ENCODE data around the gene S100P.
A peak's percentile ranks its signal among the peaks of the same experiment; 100 is the strongest.

DNA sequence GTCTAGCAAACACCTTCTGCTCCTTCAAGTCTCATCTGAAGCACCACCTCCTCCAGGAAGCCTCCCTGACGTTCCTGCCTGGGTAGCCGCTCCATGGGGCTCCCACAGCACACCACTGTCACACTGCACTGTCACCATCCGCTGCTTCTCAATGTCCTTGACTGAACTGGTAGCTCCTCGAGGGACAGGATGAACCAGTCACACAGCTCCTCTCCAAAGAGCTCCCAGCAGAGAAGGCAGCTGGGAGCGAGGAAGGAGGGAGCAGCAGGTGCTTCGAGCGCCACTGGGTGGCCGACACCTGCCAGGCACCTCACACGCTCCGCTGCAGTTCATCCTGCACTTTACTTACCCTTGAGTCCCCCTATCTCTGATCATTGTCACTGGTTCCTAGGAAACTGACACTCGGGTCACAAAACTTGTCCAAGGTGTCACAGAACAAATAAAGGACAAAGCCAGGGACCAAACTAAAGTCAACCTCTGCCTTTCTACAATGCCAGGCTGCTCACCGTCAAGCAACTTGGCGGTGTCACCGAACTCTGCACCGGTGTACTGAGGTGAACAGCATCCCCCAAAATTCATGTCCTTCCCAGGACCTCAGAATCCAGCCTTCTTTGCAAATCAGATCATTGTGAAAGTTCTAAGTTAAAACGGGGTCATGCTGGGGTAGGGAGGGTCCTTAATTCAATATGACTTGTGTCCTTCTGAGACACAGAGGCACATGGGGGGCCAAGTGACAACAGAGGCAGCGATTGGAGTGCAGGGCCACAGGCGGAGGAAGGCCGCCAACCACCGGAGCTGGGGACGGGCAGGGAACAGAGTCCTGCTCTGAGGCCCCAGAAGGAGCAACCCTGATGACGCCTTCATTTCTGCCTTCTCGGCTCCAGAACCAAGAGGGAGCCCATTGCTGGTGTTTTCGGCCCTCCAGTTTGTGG is 5.5 kb upstream of the S100P start:
- no peak for TF ChIP-seq EZH2phosphoT487 (IDR thresholded peaks at IDR 0.05; ENCODE audit: borderline replicate concordance)
- TF ChIP-seq, protein P1, sequence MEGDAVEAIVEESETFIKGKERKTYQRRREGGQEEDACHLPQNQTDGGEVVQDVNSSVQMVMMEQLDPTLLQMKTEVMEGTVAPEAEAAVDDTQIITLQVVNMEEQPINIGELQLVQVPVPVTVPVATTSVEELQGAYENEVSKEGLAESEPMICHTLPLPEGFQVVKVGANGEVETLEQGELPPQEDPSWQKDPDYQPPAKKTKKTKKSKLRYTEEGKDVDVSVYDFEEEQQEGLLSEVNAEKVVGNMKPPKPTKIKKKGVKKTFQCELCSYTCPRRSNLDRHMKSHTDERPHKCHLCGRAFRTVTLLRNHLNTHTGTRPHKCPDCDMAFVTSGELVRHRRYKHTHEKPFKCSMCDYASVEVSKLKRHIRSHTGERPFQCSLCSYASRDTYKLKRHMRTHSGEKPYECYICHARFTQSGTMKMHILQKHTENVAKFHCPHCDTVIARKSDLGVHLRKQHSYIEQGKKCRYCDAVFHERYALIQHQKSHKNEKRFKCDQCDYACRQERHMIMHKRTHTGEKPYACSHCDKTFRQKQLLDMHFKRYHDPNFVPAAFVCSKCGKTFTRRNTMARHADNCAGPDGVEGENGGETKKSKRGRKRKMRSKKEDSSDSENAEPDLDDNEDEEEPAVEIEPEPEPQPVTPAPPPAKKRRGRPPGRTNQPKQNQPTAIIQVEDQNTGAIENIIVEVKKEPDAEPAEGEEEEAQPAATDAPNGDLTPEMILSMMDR (conservative IDR thresholded peaks at IDR 0.05; ENCODE audit: low read length): peak; percentile 13; the same call in 1 of the 2 replicates

Data from Loucy (cell line).